Measurements from ENCODE around the gene HPN. TPM values are rescaled to one million over a fixed set of nuclear protein-coding genes. Genes with fewer than 3 reads are reported as not detected.

The HPN gene
- total and polyA plus RNA-seq, 2 of the 13 experiments (the other 11 are each of a cell fraction or from before 2014, with no cell fraction given) = 46.7 to 261 TPM

DNA sequence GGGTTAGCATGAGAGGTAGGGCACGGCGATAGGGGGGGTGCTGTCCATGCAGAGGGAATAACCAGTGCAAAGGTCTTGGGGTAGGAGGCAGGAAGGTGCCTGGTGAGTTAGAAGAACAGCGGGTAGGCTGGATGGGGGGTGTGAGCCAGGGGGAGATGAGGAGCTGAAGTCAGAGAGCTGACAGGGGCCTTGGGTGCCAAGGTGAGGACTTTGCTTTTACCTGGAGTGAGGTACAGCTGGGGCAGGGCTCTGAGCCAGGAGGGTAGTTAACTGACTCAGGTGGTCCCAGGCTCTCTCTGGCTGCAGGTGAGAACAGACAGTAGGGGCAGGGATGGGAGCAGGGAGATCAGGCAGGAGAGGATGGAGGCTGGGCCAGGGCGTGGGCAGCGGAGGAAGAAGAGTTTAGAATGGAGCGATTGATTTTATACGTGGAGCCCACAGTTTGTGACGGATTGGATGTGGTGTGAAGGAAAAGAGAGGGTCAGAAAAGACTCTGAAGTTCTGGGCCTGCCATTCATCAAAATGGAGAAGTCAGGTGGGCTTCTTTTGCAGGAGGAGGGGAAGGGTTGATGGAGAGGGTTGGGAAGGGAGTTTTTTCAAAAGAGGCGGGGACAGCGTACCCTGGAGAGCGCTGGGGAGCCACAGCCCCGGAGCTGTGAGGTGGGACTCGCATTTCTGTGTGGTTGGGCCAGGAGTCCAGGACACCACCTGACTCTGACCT is 42.6 kb upstream of the HPN start (continued):
- TF ChIP-seq, protein P1, sequence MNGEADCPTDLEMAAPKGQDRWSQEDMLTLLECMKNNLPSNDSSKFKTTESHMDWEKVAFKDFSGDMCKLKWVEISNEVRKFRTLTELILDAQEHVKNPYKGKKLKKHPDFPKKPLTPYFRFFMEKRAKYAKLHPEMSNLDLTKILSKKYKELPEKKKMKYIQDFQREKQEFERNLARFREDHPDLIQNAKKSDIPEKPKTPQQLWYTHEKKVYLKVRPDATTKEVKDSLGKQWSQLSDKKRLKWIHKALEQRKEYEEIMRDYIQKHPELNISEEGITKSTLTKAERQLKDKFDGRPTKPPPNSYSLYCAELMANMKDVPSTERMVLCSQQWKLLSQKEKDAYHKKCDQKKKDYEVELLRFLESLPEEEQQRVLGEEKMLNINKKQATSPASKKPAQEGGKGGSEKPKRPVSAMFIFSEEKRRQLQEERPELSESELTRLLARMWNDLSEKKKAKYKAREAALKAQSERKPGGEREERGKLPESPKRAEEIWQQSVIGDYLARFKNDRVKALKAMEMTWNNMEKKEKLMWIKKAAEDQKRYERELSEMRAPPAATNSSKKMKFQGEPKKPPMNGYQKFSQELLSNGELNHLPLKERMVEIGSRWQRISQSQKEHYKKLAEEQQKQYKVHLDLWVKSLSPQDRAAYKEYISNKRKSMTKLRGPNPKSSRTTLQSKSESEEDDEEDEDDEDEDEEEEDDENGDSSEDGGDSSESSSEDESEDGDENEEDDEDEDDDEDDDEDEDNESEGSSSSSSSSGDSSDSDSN (CRISPR knock-in tag; IDR thresholded peaks at IDR 0.05) = no peak
- 0 out of 2 replicates have a peak, but pooled peaks have one; percentile 34 for TF ChIP-seq ELF3 (CRISPR knock-in tag; IDR thresholded peaks at IDR 0.05)
- TF ChIP-seq SPEN (CRISPR knock-in tag; IDR thresholded peaks at IDR 0.05; ENCODE audit: low read depth) = no peak
- TF ChIP-seq SIN3A (IDR thresholded peaks at IDR 0.05; ENCODE audit: borderline replicate concordance, low read depth, low read length) = peak; percentile 44; the same call in 1 of the 2 replicates
- no peak for TF ChIP-seq SIX4 (CRISPR knock-in tag; IDR thresholded peaks at IDR 0.05)
- TF ChIP-seq ARID2 (CRISPR knock-in tag; IDR thresholded peaks at IDR 0.05; ENCODE audit: borderline replicate concordance) = peak; percentile 54; the same call in 1 of the 2 replicates
- TF ChIP-seq ZBED4 (CRISPR knock-in tag; IDR thresholded peaks at IDR 0.05; ENCODE audit: borderline replicate concordance) = no peak
- peak; percentile 72; the same call in 1 of the 2 replicates for TF ChIP-seq ZFP90 (CRISPR knock-in tag; IDR thresholded peaks at IDR 0.05; ENCODE audit: borderline replicate concordance)
- no peak for TF ChIP-seq ZNF616 (CRISPR knock-in tag; IDR thresholded peaks at IDR 0.05; ENCODE audit: low read depth)
- TF ChIP-seq ZBTB40 (IDR thresholded peaks at IDR 0.05) = no peak
- peak; percentile 20; the same call in 1 of the 2 replicates for TF ChIP-seq ZBTB40 (CRISPR knock-in tag; IDR thresholded peaks at IDR 0.05)
- TF ChIP-seq ZNF205 (CRISPR knock-in tag; IDR thresholded peaks at IDR 0.05) = no peak
- no peak for TF ChIP-seq ZFP62 (CRISPR knock-in tag; IDR thresholded peaks at IDR 0.05)
- no peak for TF ChIP-seq MAFK (conservative IDR thresholded peaks at IDR 0.05 in 1 of 2, IDR thresholded peaks at IDR 0.05 in 1 of 2; ENCODE audit: low read length in 2 of 2)
